KOPT-K1 (cell line): Measurements from ENCODE around the gene ACTL8.

ENCODE experiments used
- H3K27ac ChIP-seq: fragments of 200-600 bp; sonication (generic); 2 replicates; pipeline ENCODE4 v1.5.1; 2016; ENCODE audit warnings: antibody characterized with exemption, mild to moderate bottlenecking, low read depth, low read length; ENCODE audit not compliant: poor library complexity, severe bottlenecking
- H3K36me3 ChIP-seq: fragments of 200-600 bp; sonication (generic); 2 replicates; pipeline ENCODE4 v1.5.1; 2017; ENCODE audit warnings: antibody characterized with exemption, mild to moderate bottlenecking, low read length, moderate library complexity; ENCODE audit not compliant: insufficient read depth
- H3K9me3 ChIP-seq: fragments of 200-600 bp; sonication (generic); 2 replicates; pipeline ENCODE4 v1.5.1; 2017; ENCODE audit warnings: antibody characterized with exemption, low read length, mild to moderate bottlenecking; ENCODE audit not compliant: insufficient read depth, poor library complexity, severe bottlenecking

Gene ACTL8

GRCh38 chr1:17772615-17773212 is 17.6 kb downstream of the ACTL8 start:
- H3K36me3 ChIP-seq: no peaks in the 10 kb centered on the region
- H3K27ac ChIP-seq: no peak overlapping the region
- H3K9me3 ChIP-seq: no peaks in the 10 kb centered on the region

- Histone ChIP-seq H3K27ac (no peak overlapping the region), H3K9me3 (no peaks in the 10 kb centered on the region), H3K36me3 (no peaks in the 10 kb centered on the region)
Observed at GRCh38 chr1:17773591-17774326, 18.6 kb downstream of the ACTL8 start.

- no peaks in the 10 kb centered on the region for H3K36me3 ChIP-seq
- no peaks in the 10 kb centered on the region for H3K9me3 ChIP-seq
- no peak overlapping the region for H3K27ac ChIP-seq
Observed at GRCh38 chr1:17774452-17774851, 19.3 kb downstream of the ACTL8 start.

- no peaks in the 10 kb centered on the region for H3K9me3 ChIP-seq
- H3K36me3 ChIP-seq: no peaks in the 10 kb centered on the region
- H3K27ac ChIP-seq: no peak overlapping the region
Observed at GRCh38 chr1:17775796-17776195, 20.7 kb downstream of the ACTL8 start.

- Histone ChIP-seq H3K27ac (no peak overlapping the region), H3K36me3 (no peaks in the 10 kb centered on the region), H3K9me3 (no peaks in the 10 kb centered on the region)
Observed at GRCh38 chr1:17776426-17776825, 21.3 kb downstream of the ACTL8 start.

- no peaks in the 10 kb centered on the region for H3K36me3 ChIP-seq
- H3K27ac ChIP-seq: no peak overlapping the region
- no peaks in the 10 kb centered on the region for H3K9me3 ChIP-seq
Observed at GRCh38 chr1:17777330-17777729, 22.2 kb downstream of the ACTL8 start.

- Histone ChIP-seq H3K9me3 (no peaks in the 10 kb centered on the region), H3K27ac (no peak overlapping the region), H3K36me3 (no peaks in the 10 kb centered on the region)
Observed at GRCh38 chr1:17777818-17778217, 22.7 kb downstream of the ACTL8 start.

- Histone ChIP-seq H3K9me3 (no peaks in the 10 kb centered on the region), H3K27ac (no peak overlapping the region)
Observed at GRCh38 chr1:17780916-17781315, 25.8 kb downstream of the ACTL8 start.

GRCh38 chr1:17789926-17790325 is 34.8 kb downstream of the ACTL8 start:
- H3K27ac ChIP-seq: no peak overlapping the region
- H3K36me3 ChIP-seq: no peaks in the 10 kb centered on the region
- H3K9me3 ChIP-seq: no peaks in the 10 kb centered on the region

More at GRCh38 chr1:17780916-17781315, 25.8 kb downstream of the ACTL8 start:
- no peaks in the 10 kb centered on the region for H3K36me3 ChIP-seq

- Histone ChIP-seq H3K36me3 (no peaks in the 10 kb centered on the region), H3K9me3 (no peaks in the 10 kb centered on the region), H3K27ac (no peak overlapping the region)
Observed at GRCh38 chr1:17790383-17791054, 35.4 kb downstream of the ACTL8 start.

- Histone ChIP-seq H3K9me3 (no peaks in the 10 kb centered on the region), H3K36me3 (no peaks in the 10 kb centered on the region), H3K27ac (no peak overlapping the region)
Observed at GRCh38 chr1:17791055-17791390, 35.9 kb downstream of the ACTL8 start.

GRCh38 chr1:17791480-17791879 is 36.3 kb downstream of the ACTL8 start:
- H3K9me3 ChIP-seq: no peaks in the 10 kb centered on the region

GRCh38 chr1:17792421-17792820 is 37.3 kb downstream of the ACTL8 start:
- no peak overlapping the region for H3K27ac ChIP-seq
- no peaks in the 10 kb centered on the region for H3K9me3 ChIP-seq
- H3K36me3 ChIP-seq: no peaks in the 10 kb centered on the region

More at GRCh38 chr1:17791480-17791879, 36.3 kb downstream of the ACTL8 start:
- Histone ChIP-seq H3K36me3 (no peaks in the 10 kb centered on the region), H3K27ac (no peak overlapping the region)

GRCh38 chr1:17795081-17795809 is 40.1 kb downstream of the ACTL8 start:
- H3K9me3 ChIP-seq: no peaks in the 10 kb centered on the region
- no peaks in the 10 kb centered on the region for H3K36me3 ChIP-seq
- no peak overlapping the region for H3K27ac ChIP-seq
